Measurements from ENCODE around the gene SERPINI1.

SERPINI1 gene

DNA sequence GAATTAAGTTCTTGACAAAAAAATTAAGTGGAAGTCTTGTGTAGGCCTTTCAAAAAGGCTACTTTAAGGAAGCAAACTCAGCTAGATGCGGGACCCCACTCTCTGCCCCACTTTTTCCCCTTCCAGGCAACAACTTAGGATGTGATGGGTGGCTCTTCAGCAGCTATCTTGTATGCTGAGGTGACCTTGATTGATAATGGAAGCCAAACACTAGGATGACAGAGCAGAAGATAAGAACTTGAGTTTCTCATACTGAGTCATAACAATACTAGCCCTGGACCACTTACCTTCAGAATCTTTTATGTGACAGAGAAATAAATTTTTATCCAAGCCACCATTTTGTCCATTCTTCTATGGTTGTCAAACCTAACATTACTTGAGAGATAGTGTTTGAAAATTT lies 16.9 kb upstream of the SERPINI1 start:
- POLR2A ChIA-PET = no interaction called here

DNA sequence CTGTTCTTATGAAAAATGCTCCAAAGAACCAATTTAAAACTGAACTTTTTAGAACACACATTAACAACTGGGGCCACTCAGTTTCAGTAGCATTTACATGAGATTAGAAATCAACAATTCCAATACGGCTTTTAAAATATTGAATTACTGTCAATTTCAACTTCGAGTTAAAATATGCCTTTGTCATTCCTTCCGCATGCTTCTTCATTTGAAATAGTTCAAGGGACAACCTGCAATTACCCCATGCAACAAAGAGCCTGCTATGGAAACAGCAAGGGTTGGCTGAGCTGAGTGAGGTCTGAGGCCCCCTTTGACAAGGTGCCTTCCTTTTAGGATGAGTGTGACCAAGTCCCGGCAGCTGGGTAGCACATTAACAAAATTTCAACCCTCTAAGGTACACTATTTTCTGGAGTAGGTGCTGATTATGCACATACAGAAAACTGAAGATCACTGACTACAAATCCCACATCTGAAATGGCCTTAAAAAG lies 12.5 kb upstream of the SERPINI1 start:
- TF ChIP-seq, protein P1, sequence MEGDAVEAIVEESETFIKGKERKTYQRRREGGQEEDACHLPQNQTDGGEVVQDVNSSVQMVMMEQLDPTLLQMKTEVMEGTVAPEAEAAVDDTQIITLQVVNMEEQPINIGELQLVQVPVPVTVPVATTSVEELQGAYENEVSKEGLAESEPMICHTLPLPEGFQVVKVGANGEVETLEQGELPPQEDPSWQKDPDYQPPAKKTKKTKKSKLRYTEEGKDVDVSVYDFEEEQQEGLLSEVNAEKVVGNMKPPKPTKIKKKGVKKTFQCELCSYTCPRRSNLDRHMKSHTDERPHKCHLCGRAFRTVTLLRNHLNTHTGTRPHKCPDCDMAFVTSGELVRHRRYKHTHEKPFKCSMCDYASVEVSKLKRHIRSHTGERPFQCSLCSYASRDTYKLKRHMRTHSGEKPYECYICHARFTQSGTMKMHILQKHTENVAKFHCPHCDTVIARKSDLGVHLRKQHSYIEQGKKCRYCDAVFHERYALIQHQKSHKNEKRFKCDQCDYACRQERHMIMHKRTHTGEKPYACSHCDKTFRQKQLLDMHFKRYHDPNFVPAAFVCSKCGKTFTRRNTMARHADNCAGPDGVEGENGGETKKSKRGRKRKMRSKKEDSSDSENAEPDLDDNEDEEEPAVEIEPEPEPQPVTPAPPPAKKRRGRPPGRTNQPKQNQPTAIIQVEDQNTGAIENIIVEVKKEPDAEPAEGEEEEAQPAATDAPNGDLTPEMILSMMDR (IDR thresholded peaks at IDR 0.05; ENCODE audit: control extremely low read depth, extremely low read depth, low read depth, missing control alignments) = no peak
- POLR2A ChIA-PET = no interaction called here
- CTCF ChIA-PET = interaction anchor here (0.9 to 1.7 kb wide), 4 partner anchors 9 to 38 kb away, joined by 3 to 6 read pairs (median 4); partner anchors contain the start of gene SERPINI1
- no peak for DNase-seq (ENCODE audit: extremely low spot score)

More for the DNA sequence above, 16.9 kb upstream of the SERPINI1 start:
- DNase-seq (ENCODE audit: extremely low spot score) = no peak
- TF ChIP-seq, protein P1 (IDR thresholded peaks at IDR 0.05; ENCODE audit: control extremely low read depth, extremely low read depth, low read depth, missing control alignments) = no peak
- CTCF ChIA-PET = interaction anchor here (0.8 kb wide), 1 partner anchor 13 kb away, joined by 3 read pairs; no protein-coding TSS in a partner anchor

DNA sequence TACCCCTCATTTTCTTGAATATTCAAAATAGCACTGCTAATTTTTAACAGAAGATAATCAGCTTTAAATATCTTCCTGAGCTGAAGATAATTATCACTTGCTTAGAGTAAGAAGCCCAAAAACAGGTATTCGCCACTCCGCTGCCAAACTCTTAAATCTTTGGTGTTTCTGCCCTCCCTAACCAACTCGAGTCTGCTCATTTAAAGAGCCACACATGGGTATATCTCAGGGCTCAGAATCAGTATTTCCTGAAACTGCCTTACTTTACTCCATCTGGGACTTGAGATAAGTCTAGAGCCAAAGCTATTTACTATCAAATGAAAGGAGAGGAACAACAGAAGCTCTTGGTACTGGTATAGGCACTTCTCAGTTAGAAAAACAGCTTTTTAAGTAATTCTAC lies 11.6 kb upstream of the SERPINI1 start:
- ChIA-PET POLR2A (no interaction called here), CTCF (interaction anchor here (0.9 to 1.7 kb wide), 5 partner anchors 10 to 158 kb away, joined by 3 to 6 read pairs (median 3); partner anchors contain the start of gene SERPINI1)
- TF ChIP-seq, protein P1 (IDR thresholded peaks at IDR 0.05; ENCODE audit: control extremely low read depth, extremely low read depth, low read depth, missing control alignments) = no peak
- no peak for DNase-seq (ENCODE audit: extremely low spot score)

DNA sequence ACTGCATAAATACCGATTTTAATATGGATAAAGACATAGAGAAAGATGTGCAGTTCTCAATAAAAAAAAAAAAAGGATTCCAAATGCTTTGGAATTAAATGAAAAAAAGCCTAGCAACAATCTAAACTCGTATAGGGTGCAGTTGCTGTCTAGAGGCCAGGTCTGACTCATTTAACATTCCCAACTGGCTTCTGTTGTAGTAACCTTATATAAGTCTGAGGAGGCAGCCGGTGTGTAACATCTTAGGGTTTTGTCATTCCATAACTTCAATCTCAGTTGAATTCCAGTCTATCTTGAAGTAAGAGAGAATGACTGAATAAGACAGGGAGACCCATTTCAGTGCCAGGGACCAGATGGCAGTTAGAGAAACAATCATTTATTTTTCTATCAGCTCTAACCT lies 7.3 kb upstream of the SERPINI1 start:
- TF ChIP-seq, protein P1 (IDR thresholded peaks at IDR 0.05; ENCODE audit: control extremely low read depth, extremely low read depth, low read depth, missing control alignments) = no peak
- DNase-seq (ENCODE audit: extremely low spot score) = no peak
- ChIA-PET POLR2A (no interaction called here), CTCF (interaction anchor here (1.6 kb wide), 1 partner anchor 13 kb away, joined by 6 read pairs; no protein-coding TSS in a partner anchor)

DNA sequence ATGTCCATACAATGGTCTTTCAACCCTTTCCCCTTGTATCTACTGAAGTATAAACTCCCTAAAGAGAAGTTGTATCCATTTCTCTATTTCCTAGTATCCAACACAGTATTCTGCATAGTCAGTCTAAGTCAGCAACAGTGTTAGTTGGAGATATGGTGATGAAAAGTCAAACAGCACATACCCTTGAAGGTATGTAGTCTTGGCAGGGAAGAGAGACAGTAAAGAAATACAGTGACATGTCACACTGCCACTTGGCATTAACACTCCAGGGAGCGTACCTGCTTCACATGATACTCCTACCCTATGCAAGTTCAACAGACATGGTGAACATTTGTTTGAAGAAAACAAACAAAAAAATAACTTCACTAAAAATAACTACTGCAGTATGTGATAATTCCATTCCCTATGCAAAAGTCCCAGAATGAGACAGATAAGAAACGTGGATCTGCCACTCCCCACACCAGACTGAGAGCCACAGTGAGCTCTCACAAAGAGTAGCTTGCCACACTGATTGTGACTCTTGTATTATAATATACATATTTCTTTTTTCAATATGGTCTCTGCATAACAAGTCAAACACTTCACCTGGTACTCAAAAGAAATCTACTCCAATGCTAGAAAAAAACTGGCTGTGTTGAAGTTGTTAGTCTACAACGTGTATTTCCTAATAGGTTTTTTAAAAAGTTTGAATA lies 6.7 kb upstream of the SERPINI1 start:
- TF ChIP-seq, protein P1 (IDR thresholded peaks at IDR 0.05; ENCODE audit: control extremely low read depth, extremely low read depth, low read depth, missing control alignments) = no peak
- CTCF ChIA-PET = interaction anchor here (1.6 kb wide), 1 partner anchor 13 kb away, joined by 6 read pairs; no protein-coding TSS in a partner anchor
- POLR2A ChIA-PET = no interaction called here
- DNase-seq (ENCODE audit: extremely low spot score) = no peak

DNA sequence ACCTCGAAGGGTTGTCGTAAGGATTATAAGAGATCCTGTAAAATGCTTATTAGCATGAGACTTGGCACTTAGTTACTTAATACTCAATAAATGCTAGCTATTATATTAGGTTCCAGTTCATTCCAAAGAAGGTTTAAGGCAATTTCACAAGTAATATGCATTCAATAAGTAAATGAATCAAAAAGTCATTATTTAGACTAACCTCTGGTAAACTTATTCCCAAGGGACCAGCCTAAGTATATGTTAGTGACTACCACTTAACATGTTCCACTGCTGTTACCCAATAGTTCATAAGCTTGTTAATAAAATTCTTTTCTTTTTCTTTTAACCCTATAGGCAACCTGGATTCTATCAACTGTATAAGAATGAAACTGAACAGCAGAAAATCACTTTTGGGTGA lies 5.9 kb upstream of the SERPINI1 start:
- TF ChIP-seq, protein P1 (IDR thresholded peaks at IDR 0.05; ENCODE audit: control extremely low read depth, extremely low read depth, low read depth, missing control alignments) = no peak
- no peak for DNase-seq (ENCODE audit: extremely low spot score)
- ChIA-PET POLR2A (no interaction called here), CTCF (interaction anchor here (0.7 to 1.3 kb wide), 2 partner anchors 26 to 55 kb away, joined by 3 read pairs; no protein-coding TSS in a partner anchor)
